HepG2 (cell line): ENCODE data around the gene TFPI. TPM values are rescaled to one million over a fixed set of nuclear protein-coding genes. Genes with fewer than 3 reads are reported as not detected.

ENCODE experiments used
- AGO1 ChIP-seq: fragments of 200-400 bp; formaldehyde crosslinking; IDR thresholded peaks from 2 replicates; pipeline ENCODE4 v1.6.1; 2017; ENCODE audit warnings: mild to moderate bottlenecking, low read depth, low read length, moderate library complexity; ENCODE audit not compliant: poor library complexity, severe bottlenecking
- FIP1L1 ChIP-seq: fragments of 200-400 bp; formaldehyde crosslinking; IDR thresholded peaks from 2 replicates; pipeline ENCODE4 v1.6.1; 2018; ENCODE audit warnings: low read depth, mild to moderate bottlenecking, low read length, moderate library complexity, borderline replicate concordance; ENCODE audit not compliant: insufficient read depth
- GPN1 ChIP-seq: sonication (generic); formaldehyde crosslinking; IDR thresholded peaks from 2 replicates; pipeline ENCODE4 v1.5.1; 2020; ENCODE audit warnings: missing genetic modification reagents, borderline replicate concordance
- GTF3A ChIP-seq: sonication (generic); formaldehyde crosslinking; conservative IDR thresholded peaks from 2 replicates; pipeline ENCODE4 v1.4.0; 2020; ENCODE audit warnings: mild to moderate bottlenecking, missing genetic modification reagents
- MAFG ChIP-seq: sonication (generic); formaldehyde crosslinking; IDR thresholded peaks from 2 replicates; pipeline ENCODE4 v1.5.1; 2020; ENCODE audit warnings: mild to moderate bottlenecking, missing genetic modification reagents
- THAP11 ChIP-seq: IDR thresholded peaks from 2 replicates; pipeline ENCODE4 v1.6.1; 2016; ENCODE audit warnings: missing biosample characterization, missing genetic modification reagents
- ZBTB38 ChIP-seq: sonication (generic); formaldehyde crosslinking; IDR thresholded peaks from 2 replicates; pipeline ENCODE4 v1.5.1; 2020; ENCODE audit warnings: mild to moderate bottlenecking, missing genetic modification reagents
- ZFP1 ChIP-seq: IDR thresholded peaks from 2 replicates; pipeline ENCODE4 v1.6.1; 2016
- ZNF501 ChIP-seq: sonication (generic); formaldehyde crosslinking; IDR thresholded peaks from 2 replicates; pipeline ENCODE4 v1.5.1; 2020; ENCODE audit warnings: mild to moderate bottlenecking, moderate library complexity, missing genetic modification reagents
- ZNF552 ChIP-seq: sonication (generic); formaldehyde crosslinking; IDR thresholded peaks from 2 replicates; pipeline ENCODE4 v1.9.0; 2022; ENCODE audit warnings: missing genetic modification reagents, mild to moderate bottlenecking, borderline replicate concordance
- ZNF788 ChIP-seq: sonication (generic); formaldehyde crosslinking; IDR thresholded peaks from 2 replicates; pipeline ENCODE4 v1.5.0; 2020; ENCODE audit warnings: mild to moderate bottlenecking, missing genetic modification reagents, borderline replicate concordance
- ZNF878 ChIP-seq: sonication (generic); formaldehyde crosslinking; IDR thresholded peaks from 2 replicates; pipeline ENCODE4 v1.8.1; 2023; ENCODE audit warnings: mild to moderate bottlenecking, missing genetic modification reagents, moderate library complexity
- polyA plus RNA-seq, 8 experiments: library from polyadenylated mRNA; depleted of rRNA in 3 of 8; stranded (reverse) in 7 of 8; unstranded in 1 of 8; fragments of >200 nt; fragmentation: Illumina TruSeq in 4 of 8; extraction: Trizol in 4 of 8; gene quantifications; 2 replicates each; pipeline versions ENCODE4 v1.2.1 to v1.2.3, GENCODE V29; 2011 to 2016; ENCODE audit warnings: low read depth in 4 of 8, missing spikeins in 1 of 8, mixed read lengths in 1 of 8; ENCODE audit not compliant: insufficient read depth in 1 of 8
- total RNA-seq, 5 experiments: library from RNA; depleted of rRNA; stranded (reverse); fragments of >200 nt; fragmentation: Illumina TruSeq; extraction: Trizol; gene quantifications; 2 replicates each; pipeline ENCODE4 v1.2.3, GENCODE V29; 2016; ENCODE audit warnings: low read depth in 1 of 5
- TF ChIP-seq, protein P1 (sequence below): sonication (generic); IDR thresholded peaks from 2 replicates; pipeline ENCODE4 v1.6.1; 2016; ENCODE audit warnings: low read depth, borderline replicate concordance
- TF ChIP-seq, protein P2 (sequence below): sonication (generic); formaldehyde crosslinking; IDR thresholded peaks from 2 replicates; pipeline ENCODE4 v1.5.0; 2020; ENCODE audit warnings: mild to moderate bottlenecking, missing genetic modification reagents, borderline replicate concordance
- TF ChIP-seq, protein P3 (sequence below): sonication (generic); formaldehyde crosslinking; IDR thresholded peaks from 2 replicates; pipeline ENCODE4 v1.5.1; 2020; ENCODE audit warnings: missing genetic modification reagents, mild to moderate bottlenecking, borderline replicate concordance
- TF ChIP-seq, protein P4 (sequence below): sonication (generic); formaldehyde crosslinking; IDR thresholded peaks from 2 replicates; pipeline ENCODE4 v1.8.0; 2023; ENCODE audit warnings: mild to moderate bottlenecking, missing genetic modification reagents
- TF ChIP-seq, protein P5 (sequence below): sonication (generic); formaldehyde crosslinking; IDR thresholded peaks from 2 replicates; pipeline ENCODE4 v1.5.0; 2020; ENCODE audit warnings: mild to moderate bottlenecking, low read depth, missing genetic modification reagents, borderline replicate concordance

TFPI gene
- total and polyA plus RNA-seq, 2 of the 13 experiments (the other 11 are each of a cell fraction or from before 2014, with no cell fraction given), result 301 to 436 TPM

DNA sequence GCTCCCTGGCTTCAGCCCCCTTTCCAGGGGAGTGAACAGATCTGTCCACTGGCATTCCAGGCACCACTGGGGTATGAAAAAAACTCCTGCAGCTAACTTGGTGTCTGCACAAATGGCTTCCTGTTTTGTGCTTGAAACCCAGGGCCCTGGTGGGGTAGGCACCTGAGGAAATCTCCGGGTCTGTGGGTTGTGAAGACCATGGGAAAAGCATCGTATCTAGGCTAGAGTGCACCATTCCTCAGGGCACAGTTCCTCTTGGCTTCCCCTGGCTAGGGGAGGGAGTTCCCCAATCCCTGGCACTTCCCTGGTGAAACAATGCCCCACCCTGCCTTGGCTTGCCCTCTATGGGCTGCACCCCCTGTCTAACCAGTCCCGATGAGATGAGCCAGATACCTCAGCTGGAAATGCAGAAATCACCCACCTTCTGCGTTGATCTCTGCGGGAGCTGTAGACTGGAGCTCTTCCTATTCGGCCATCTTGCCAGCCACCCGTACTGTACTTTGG, 34.1 kb downstream of the TFPI start (continued):
- no peak for TF ChIP-seq MAFG (CRISPR knock-in tag)
- TF ChIP-seq ZNF501 (CRISPR knock-in tag), result peak; percentile 71; the same call in 1 of the 2 replicates
- no peak for TF ChIP-seq ZNF788 (CRISPR knock-in tag)
- 0 out of 2 replicates have a peak, but pooled peaks have one; percentile 10 for TF ChIP-seq ZFP1 (CRISPR knock-in tag)
- no peak for TF ChIP-seq THAP11
- TF ChIP-seq, protein P1, sequence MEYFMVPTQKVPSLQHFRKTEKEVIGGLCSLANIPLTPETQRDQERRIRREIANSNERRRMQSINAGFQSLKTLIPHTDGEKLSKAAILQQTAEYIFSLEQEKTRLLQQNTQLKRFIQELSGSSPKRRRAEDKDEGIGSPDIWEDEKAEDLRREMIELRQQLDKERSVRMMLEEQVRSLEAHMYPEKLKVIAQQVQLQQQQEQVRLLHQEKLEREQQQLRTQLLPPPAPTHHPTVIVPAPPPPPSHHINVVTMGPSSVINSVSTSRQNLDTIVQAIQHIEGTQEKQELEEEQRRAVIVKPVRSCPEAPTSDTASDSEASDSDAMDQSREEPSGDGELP, result no peak
- TF ChIP-seq, protein P2, sequence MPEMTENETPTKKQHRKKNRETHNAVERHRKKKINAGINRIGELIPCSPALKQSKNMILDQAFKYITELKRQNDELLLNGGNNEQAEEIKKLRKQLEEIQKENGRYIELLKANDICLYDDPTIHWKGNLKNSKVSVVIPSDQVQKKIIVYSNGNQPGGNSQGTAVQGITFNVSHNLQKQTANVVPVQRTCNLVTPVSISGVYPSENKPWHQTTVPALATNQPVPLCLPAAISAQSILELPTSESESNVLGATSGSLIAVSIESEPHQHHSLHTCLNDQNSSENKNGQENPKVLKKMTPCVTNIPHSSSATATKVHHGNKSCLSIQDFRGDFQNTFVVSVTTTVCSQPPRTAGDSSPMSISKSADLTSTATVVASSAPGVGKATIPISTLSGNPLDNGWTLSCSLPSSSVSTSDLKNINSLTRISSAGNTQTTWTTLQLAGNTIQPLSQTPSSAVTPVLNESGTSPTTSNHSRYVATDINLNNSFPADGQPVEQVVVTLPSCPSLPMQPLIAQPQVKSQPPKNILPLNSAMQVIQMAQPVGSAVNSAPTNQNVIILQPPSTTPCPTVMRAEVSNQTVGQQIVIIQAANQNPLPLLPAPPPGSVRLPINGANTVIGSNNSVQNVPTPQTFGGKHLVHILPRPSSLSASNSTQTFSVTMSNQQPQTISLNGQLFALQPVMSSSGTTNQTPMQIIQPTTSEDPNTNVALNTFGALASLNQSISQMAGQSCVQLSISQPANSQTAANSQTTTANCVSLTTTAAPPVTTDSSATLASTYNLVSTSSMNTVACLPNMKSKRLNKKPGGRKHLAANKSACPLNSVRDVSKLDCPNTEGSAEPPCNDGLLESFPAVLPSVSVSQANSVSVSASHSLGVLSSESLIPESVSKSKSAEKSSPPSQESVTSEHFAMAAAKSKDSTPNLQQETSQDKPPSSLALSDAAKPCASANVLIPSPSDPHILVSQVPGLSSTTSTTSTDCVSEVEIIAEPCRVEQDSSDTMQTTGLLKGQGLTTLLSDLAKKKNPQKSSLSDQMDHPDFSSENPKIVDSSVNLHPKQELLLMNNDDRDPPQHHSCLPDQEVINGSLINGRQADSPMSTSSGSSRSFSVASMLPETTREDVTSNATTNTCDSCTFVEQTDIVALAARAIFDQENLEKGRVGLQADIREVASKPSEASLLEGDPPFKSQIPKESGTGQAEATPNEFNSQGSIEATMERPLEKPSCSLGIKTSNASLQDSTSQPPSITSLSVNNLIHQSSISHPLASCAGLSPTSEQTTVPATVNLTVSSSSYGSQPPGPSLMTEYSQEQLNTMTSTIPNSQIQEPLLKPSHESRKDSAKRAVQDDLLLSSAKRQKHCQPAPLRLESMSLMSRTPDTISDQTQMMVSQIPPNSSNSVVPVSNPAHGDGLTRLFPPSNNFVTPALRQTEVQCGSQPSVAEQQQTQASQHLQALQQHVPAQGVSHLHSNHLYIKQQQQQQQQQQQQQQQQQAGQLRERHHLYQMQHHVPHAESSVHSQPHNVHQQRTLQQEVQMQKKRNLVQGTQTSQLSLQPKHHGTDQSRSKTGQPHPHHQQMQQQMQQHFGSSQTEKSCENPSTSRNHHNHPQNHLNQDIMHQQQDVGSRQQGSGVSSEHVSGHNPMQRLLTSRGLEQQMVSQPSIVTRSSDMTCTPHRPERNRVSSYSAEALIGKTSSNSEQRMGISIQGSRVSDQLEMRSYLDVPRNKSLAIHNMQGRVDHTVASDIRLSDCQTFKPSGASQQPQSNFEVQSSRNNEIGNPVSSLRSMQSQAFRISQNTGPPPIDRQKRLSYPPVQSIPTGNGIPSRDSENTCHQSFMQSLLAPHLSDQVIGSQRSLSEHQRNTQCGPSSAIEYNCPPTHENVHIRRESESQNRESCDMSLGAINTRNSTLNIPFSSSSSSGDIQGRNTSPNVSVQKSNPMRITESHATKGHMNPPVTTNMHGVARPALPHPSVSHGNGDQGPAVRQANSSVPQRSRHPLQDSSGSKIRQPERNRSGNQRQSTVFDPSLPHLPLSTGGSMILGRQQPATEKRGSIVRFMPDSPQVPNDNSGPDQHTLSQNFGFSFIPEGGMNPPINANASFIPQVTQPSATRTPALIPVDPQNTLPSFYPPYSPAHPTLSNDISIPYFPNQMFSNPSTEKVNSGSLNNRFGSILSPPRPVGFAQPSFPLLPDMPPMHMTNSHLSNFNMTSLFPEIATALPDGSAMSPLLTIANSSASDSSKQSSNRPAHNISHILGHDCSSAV (CRISPR knock-in tag), result no peak
- no peak for TF ChIP-seq ZNF552 (CRISPR knock-in tag)
- no peak for TF ChIP-seq ZNF878
- no peak for TF ChIP-seq AGO1
- no peak for TF ChIP-seq GTF3A (CRISPR knock-in tag)
- TF ChIP-seq, protein P3, sequence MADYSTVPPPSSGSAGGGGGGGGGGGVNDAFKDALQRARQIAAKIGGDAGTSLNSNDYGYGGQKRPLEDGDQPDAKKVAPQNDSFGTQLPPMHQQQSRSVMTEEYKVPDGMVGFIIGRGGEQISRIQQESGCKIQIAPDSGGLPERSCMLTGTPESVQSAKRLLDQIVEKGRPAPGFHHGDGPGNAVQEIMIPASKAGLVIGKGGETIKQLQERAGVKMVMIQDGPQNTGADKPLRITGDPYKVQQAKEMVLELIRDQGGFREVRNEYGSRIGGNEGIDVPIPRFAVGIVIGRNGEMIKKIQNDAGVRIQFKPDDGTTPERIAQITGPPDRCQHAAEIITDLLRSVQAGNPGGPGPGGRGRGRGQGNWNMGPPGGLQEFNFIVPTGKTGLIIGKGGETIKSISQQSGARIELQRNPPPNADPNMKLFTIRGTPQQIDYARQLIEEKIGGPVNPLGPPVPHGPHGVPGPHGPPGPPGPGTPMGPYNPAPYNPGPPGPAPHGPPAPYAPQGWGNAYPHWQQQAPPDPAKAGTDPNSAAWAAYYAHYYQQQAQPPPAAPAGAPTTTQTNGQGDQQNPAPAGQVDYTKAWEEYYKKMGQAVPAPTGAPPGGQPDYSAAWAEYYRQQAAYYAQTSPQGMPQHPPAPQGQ, result no peak
- TF ChIP-seq FIP1L1, result no peak
- TF ChIP-seq, protein P4, sequence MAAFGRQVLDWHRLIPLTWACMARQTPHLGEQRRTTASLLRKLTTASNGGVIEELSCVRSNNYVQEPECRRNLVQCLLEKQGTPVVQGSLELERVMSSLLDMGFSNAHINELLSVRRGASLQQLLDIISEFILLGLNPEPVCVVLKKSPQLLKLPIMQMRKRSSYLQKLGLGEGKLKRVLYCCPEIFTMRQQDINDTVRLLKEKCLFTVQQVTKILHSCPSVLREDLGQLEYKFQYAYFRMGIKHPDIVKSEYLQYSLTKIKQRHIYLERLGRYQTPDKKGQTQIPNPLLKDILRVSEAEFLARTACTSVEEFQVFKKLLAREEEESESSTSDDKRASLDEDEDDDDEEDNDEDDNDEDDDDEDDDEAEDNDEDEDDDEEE (CRISPR knock-in tag), result peak; percentile 65; the same call in 1 of the 2 replicates
- TF ChIP-seq ZBTB38 (CRISPR knock-in tag), result peak; percentile 79; the same call in 1 of the 2 replicates
- TF ChIP-seq GPN1 (CRISPR knock-in tag), result no peak
- TF ChIP-seq, protein P5, sequence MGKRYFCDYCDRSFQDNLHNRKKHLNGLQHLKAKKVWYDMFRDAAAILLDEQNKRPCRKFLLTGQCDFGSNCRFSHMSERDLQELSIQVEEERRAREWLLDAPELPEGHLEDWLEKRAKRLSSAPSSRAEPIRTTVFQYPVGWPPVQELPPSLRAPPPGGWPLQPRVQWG, result no peak
